Stomach (tissue), 9 donors: Measurements from ENCODE around the gene GPBAR1. TPM values are rescaled to one million over a fixed set of nuclear protein-coding genes. Genes with fewer than 3 reads are reported as not detected.

Experiments used
- DNase-seq, 2 donors: peaks; one replicate each; pipeline versions ENCODE4 v3.0.0 to v3.0.0-alpha.2; 2013 to 2019
- H3K27ac ChIP-seq, 5 donors: fragments of 200-600 bp in 4 of 5; sonication (generic) in 4 of 5; one replicate each; pipeline ENCODE4 v1.5.1; 2013 to 2019; ENCODE audit warnings: mild to moderate bottlenecking in 1 of 5, moderate library complexity in 1 of 5
- H3K27me3 ChIP-seq, 3 donors: fragments of 200-600 bp; sonication (generic); one replicate each; pipeline ENCODE4 v1.5.1; 2017 to 2019; ENCODE audit warnings: mixed run types in 1 of 3
- H3K36me3 ChIP-seq, 4 donors: fragments of 200-600 bp; sonication (generic); 1 replicate in 3 of 4; 2 replicates in 1 of 4; pipeline ENCODE4 v1.5.1; 2016 to 2019
- H3K4me1 ChIP-seq, 4 donors: fragments of 200-600 bp; sonication (generic); one replicate each; pipeline ENCODE4 v1.5.1; 2016 to 2019
- H3K4me3 ChIP-seq, 4 donors: fragments of 200-600 bp; sonication (generic) in 3 of 4; one replicate each; pipeline ENCODE4 v1.5.1; 2016 to 2019; ENCODE audit warnings: mild to moderate bottlenecking in 1 of 4
- H3K9me3 ChIP-seq, 4 donors: fragments of 200-600 bp; sonication (generic); one replicate each; pipeline ENCODE4 v1.5.1; 2016 to 2019
- EP300 ChIP-seq: sonication (generic); formaldehyde crosslinking; IDR thresholded peaks from one replicate; pipeline ENCODE4 v1.6.1; 2017; ENCODE audit warnings: antibody characterized with exemption
- POLR2A ChIP-seq, 4 donors: fragments of 450-650 bp; IDR thresholded peaks; one replicate each; pipeline ENCODE4 v1.6.1; 2016; ENCODE audit warnings: antibody characterized with exemption in 4 of 4, control low read depth in 2 of 4, mild to moderate bottlenecking in 1 of 4, moderate library complexity in 1 of 4
- POLR2AphosphoS5 ChIP-seq, 3 donors: sonication (generic); formaldehyde crosslinking; IDR thresholded peaks; one replicate each; pipeline ENCODE4 v1.6.1; 2016; ENCODE audit warnings: antibody characterized with exemption in 3 of 3
- WGBS, 5 donors: extraction: QIAGEN DNeasy Blood & Tissue Kit in 3 of 5; methylation state at CpG; one replicate each; pipeline versions ENCODE4 v1.1.5 to v1.1.7; 2013 to 2018; 5-methylcytosine and 5-hydroxymethylcytosine counted together
- intact Hi-C: fragments of 100-400 bp; cut with DNase I; formaldehyde crosslinking; loops from one replicate; pipeline ENCODE4 v1.15.1; 2023; ENCODE audit warnings: low total_unique reads
- polyA plus RNA-seq, 3 donors: library from polyadenylated mRNA; stranded (reverse); fragments of 200-250 nt; gene quantifications; one replicate each; pipeline ENCODE4 v1.2.3, GENCODE V29; 2013
- total RNA-seq, 5 donors: library from RNA; depleted of rRNA; stranded (reverse); fragments of >200 nt; gene quantifications; one replicate each; pipeline versions ENCODE4 v1.1.0 to v1.2.3, GENCODE V29; 2014 to 2016
- TF ChIP-seq, protein P1 (sequence below), 7 experiments: fragments of 450-650 bp in 4 of 7; fragments of 200-600 bp in 3 of 7; sonication (generic) in 3 of 7; IDR thresholded peaks; one replicate each; pipeline ENCODE4 v1.5.1; 2016 to 2019; ENCODE audit warnings: antibody characterized with exemption in 7 of 7, control low read depth in 2 of 7, mild to moderate bottlenecking in 1 of 7
- donor health status: healthy with polysubstance abuse.
- donor health status: Bipolar disorder and iron deficiency.
- donor health status: healthy.

Gene GPBAR1
- total and polyA plus RNA-seq, 8 donors, result 0.45 to 4.8 (median 2.2) TPM

GRCh38 chr2:218278531-218279360 is 17.9 kb downstream of the GPBAR1 start:
- WGBS, 5 donors, result 71 to 81% (median 75%) methylated on average over 14 to 16 of the region's 16 CpGs
- no peak for DNase-seq
- intact Hi-C loops, result no loop called here

DNA sequence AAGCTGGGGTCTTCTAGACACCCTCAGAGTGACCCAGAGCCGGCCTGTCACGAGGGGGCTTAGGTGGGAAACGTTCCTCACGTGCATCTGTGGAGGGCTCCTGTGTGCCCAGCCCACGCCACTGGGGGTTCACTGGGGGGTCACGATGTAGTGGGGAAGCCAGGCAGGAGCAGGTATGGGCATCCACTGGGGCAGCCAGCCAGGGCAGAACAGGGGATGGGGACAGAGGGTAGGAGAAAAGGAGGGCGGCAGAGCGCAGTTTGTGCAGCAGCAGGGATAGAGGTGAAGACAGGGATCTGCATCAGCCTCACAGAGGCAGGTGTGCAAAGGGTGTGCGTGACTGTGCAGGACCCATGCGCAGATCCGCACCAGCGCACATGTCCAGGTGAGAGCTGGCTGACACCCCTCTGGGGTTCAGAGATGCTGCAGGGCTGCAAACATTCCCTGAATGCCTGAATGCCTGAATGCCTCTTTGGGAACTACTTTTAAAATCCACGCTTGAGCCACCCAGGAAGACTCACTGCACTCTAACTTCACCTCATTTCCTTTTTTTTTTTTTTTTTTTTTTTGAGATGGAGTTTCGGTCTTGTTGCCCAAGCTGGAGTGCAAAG is 19.6 kb downstream of the GPBAR1 start:
- Histone ChIP-seq H3K9me3 (no peaks in the 10 kb centered on the region), H3K4me3 (no peak overlapping the region), H3K27ac (peak overlapping the region in 4 of 5 donors; percentile 85 to 100 (median 94)), H3K4me1 (peaks cover 44 to 90% (median 78%) of the 10 kb centered on the region in 4 donors), H3K36me3 (peaks cover 65 to 82% (median 73%) of the 10 kb centered on the region in 4 donors), H3K27me3 (no peaks in the 10 kb centered on the region)
- no peak for TF ChIP-seq POLR2AphosphoS5 (IDR thresholded peaks at IDR 0.05)
- no peak for TF ChIP-seq EP300
- no peak for TF ChIP-seq POLR2A (IDR thresholded peaks at IDR 0.05)
- TF ChIP-seq, protein P1, sequence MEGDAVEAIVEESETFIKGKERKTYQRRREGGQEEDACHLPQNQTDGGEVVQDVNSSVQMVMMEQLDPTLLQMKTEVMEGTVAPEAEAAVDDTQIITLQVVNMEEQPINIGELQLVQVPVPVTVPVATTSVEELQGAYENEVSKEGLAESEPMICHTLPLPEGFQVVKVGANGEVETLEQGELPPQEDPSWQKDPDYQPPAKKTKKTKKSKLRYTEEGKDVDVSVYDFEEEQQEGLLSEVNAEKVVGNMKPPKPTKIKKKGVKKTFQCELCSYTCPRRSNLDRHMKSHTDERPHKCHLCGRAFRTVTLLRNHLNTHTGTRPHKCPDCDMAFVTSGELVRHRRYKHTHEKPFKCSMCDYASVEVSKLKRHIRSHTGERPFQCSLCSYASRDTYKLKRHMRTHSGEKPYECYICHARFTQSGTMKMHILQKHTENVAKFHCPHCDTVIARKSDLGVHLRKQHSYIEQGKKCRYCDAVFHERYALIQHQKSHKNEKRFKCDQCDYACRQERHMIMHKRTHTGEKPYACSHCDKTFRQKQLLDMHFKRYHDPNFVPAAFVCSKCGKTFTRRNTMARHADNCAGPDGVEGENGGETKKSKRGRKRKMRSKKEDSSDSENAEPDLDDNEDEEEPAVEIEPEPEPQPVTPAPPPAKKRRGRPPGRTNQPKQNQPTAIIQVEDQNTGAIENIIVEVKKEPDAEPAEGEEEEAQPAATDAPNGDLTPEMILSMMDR (IDR thresholded peaks at IDR 0.05), result no peak
- intact Hi-C loops, result no loop called here
- DNase-seq, result no peak
- 87 to 92% (median 90%) methylated on average over 14 of the region's 14 CpGs for WGBS, 5 donors

More at GRCh38 chr2:218278531-218279360, 17.9 kb downstream of the GPBAR1 start:
- H3K9me3 ChIP-seq, result no peaks in the 10 kb centered on the region
- H3K27ac ChIP-seq, result peak overlapping the region in 4 of 5 donors; percentile 13 to 99 (median 88)
- H3K4me3 ChIP-seq, result no peak overlapping the region
- peaks cover 28 to 90% (median 73%) of the 10 kb centered on the region in 4 donors for H3K4me1 ChIP-seq
- H3K36me3 ChIP-seq, result peaks cover 81 to 98% (median 87%) of the 10 kb centered on the region in 4 donors
- H3K27me3 ChIP-seq, result no peaks in the 10 kb centered on the region
- TF ChIP-seq, protein P1 (IDR thresholded peaks at IDR 0.05), result no peak
- no peak for TF ChIP-seq POLR2AphosphoS5 (IDR thresholded peaks at IDR 0.05)
- no peak for TF ChIP-seq EP300
- TF ChIP-seq POLR2A (IDR thresholded peaks at IDR 0.05), result no peak

DNA sequence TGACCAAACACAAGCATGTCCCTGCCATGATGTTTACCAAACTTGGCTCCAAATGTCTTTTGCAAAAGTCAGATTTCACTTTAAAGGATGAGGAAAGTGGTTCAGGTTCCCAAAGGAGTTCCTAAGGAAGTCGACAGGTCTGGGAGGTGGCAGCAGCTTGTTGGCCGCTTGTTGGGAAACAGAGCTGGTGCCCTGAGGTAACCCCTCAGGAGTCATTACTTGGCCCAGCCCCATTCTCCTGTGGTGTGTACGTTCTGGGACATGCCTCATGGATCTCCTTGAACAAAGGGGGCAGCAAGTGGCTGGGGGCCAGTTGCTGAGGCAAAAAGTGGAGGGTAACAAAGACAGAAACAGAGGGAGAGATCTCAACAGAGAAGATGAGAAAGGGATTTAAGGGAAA is 20.6 kb downstream of the GPBAR1 start:
- DNase-seq, result peak in 1 of 2 donors; percentile 63
- Histone ChIP-seq H3K4me3 (peak overlapping the region in 1 of 4 donors; percentile 5), H3K9me3 (no peaks in the 10 kb centered on the region), H3K4me1 (peaks cover 55 to 92% (median 87%) of the 10 kb centered on the region in 4 donors), H3K27me3 (no peaks in the 10 kb centered on the region), H3K27ac (peak overlapping the region; percentile 83 to 100 (median 99)), H3K36me3 (peaks cover 54 to 71% (median 62%) of the 10 kb centered on the region in 4 donors)
- WGBS, 5 donors, result 21 to 51% (median 31%) methylated on average over 3 of the region's 3 CpGs
- no peak for TF ChIP-seq POLR2A (IDR thresholded peaks at IDR 0.05)
- TF ChIP-seq, protein P1 (IDR thresholded peaks at IDR 0.05), result no peak
- TF ChIP-seq EP300, result no peak
- TF ChIP-seq POLR2AphosphoS5 (IDR thresholded peaks at IDR 0.05), result peak in 1 of 3 donors; percentile 53
- intact Hi-C loops, result no loop called here

DNA sequence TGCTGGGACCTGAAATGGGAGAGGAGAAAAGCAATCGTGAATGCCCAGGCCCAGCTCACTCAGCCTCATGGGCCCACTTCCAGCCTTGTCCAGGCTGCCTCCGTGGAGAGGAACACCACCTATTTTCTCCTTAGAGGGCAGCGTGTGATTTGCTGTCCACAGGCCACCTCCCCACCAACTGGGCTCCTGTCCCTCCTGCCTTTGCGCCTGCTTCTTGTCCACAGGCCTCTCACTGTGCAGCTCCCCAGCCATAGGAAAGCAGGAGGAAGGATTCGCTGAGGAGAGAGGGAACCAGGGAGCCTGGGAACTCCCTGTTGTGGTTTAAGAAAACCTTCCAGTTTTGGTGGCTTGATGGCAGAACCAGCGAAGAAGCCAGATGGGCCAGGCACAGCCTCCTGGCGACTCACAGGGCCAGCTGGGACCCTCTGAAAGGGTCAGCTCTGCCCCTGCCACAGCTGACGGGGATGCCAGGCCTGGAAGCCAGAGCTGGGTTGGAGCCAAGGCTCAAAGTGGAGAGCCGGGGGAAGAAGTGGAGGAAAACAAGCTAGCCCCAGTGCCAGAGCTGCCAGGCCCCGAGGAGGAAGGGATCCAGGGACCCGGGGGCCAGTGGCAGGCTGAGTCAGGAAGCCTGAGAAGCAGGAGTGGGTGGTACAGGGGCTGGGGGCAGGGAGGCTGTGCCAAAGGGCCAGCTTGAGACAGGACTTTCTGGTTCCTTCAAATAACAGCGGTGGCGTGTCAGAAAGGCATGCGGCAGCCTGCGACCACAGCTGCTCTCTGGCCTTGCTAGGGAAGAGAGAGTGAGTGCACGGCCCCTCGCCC is 21.6 kb downstream of the GPBAR1 start:
- H3K9me3 ChIP-seq, result no peaks in the 10 kb centered on the region
- TF ChIP-seq, protein P1 (IDR thresholded peaks at IDR 0.05), result no peak
- TF ChIP-seq POLR2AphosphoS5 (IDR thresholded peaks at IDR 0.05), result peak in 2 of 3 donors; percentile 35 to 62
- TF ChIP-seq EP300, result no peak
- H3K4me3 ChIP-seq, result peak overlapping the region in 2 of 4 donors; percentile 4 to 8
- no peaks in the 10 kb centered on the region for H3K27me3 ChIP-seq
- DNase-seq, result peak; percentile 78 to 88
- 25 to 42% (median 33%) methylated on average over 12 to 17 of the region's 17 CpGs for WGBS, 5 donors
- H3K36me3 ChIP-seq, result peaks cover 45 to 62% (median 53%) of the 10 kb centered on the region in 4 donors
- H3K4me1 ChIP-seq, result peaks cover 64 to 94% (median 89%) of the 10 kb centered on the region in 4 donors
- intact Hi-C loops, result no loop called here
- peak overlapping the region; percentile 83 to 100 (median 99) for H3K27ac ChIP-seq
